Activated CD4-positive, alpha-beta T cell treated with anti-CD3 and anti-CD28 coated beads for 48 hours (primary cell): ENCODE data around the gene SMAD3.
"Not testable (repeated sequence)": the region's sequence is repeated elsewhere in the genome, so short reads cannot be mapped to it uniquely, and the experiment has no call there.

ENCODE experiments used
- DNase-seq: peaks from one replicate; pipeline ENCODE4 v3.0.0-alpha.2; 2020

The SMAD3 gene

GRCh38 chr15:67065531-67066005 lies at the start of gene SMAD3:
Gene SMAD3 (plus strand): TSS chr15:67065602. CDS start chr15:67066155, 553 bp downstream.
- DNase-seq, result peak; percentile 79

- no peak for DNase-seq
Observed at GRCh38 chr15:67017311-67017710, 48.1 kb upstream of the SMAD3 start.

- no peak for DNase-seq
Observed at GRCh38 chr15:67018026-67018425, 47.4 kb upstream of the SMAD3 start.

GRCh38 chr15:67018441-67018840 lies 47.0 kb upstream of the SMAD3 start:
- DNase-seq, result no peak

GRCh38 chr15:67019069-67019468 lies 46.3 kb upstream of the SMAD3 start:
- no peak for DNase-seq

DNA sequence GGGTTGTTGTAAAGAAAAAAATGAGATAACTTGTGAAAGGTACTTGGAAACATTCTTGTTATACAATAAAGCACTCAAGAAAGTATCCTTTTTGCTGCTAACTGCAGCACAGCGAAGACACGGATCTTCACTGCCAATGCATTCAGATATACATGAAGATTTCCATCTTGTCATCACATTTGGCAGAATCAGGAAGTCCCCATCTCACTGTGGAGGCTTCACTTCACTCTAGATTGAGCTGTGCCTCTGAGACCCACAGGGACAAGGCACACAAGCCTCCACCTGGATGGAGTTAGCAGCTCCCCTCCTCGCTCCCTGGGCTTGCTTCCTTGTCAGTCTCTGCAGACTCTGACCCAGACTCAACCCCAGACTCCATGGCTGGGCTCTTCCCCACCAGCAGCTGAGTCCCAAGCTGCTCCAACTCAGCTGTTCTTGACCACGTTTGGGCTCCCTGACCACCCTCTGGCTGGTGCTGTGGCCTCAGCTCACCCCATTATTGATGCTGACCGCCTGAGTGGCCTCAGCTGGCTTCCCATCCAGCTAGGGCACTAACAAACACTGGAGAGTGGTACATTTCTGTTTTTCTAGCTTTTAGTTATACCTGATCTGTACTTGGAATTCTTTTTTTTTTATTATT lies 45.4 kb upstream of the SMAD3 start:
- DNase-seq, result no peak

DNA sequence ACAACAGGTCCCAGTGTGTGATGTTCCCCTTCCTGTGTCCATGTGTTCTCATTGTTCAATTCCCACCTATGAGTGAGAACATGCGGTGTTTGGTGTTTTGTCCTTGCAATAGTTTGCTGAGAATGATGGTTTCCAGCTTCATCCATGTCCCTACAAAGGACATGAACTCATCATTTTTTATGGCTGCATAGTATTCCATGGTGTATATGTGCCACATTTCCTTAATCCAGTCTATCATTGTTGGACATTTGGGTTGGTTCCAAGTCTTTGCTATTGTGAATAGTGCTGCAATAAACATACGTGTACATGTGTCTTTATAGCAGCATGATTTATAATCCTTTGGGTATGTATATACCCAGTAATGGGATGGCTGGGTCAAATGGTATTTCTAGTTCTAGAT lies 44.7 kb upstream of the SMAD3 start:
- DNase-seq, result not testable (repeated sequence)

- DNase-seq, result no peak
Observed at GRCh38 chr15:67021455-67021854, 43.9 kb upstream of the SMAD3 start.

GRCh38 chr15:67022587-67023105 lies 42.8 kb upstream of the SMAD3 start:
- no peak for DNase-seq

DNA sequence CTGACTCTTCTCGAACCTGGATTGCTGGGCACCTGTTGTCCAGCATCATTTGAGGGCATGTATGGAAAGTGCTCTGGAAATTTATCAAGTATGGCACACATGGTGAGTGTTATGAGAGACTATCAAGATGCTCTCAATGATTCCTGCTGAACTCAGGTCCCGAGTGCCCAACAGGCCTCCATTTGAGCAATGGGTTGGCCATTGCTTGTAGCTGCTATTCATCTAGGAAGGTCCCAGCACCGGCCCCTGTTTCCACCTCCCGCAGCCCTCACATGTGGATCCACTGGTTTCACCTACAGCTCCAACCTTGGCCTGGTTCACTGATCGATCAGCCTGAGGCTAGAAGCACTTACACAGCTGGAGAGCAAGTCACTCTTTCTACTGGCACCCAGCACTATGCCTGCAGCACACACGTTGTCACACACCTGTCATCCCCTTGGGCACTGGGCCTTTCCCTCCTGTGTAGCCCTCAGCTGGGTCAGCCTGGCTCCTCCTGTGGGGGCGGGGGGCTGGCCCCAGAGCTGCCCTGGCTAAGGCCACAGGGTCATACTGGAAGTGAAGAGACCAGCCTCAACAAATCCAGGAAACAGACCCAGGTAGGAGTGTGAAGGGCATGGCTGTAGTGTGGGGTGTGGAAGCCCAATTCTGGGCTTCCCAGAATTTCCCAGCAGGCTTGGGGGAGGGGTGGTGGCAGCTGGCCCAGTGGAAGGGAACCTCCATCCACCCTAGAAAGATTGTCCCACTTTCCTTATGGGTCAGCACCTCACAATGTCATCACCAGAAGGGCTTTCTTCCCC lies 41.7 kb upstream of the SMAD3 start:
- no peak for DNase-seq

DNA sequence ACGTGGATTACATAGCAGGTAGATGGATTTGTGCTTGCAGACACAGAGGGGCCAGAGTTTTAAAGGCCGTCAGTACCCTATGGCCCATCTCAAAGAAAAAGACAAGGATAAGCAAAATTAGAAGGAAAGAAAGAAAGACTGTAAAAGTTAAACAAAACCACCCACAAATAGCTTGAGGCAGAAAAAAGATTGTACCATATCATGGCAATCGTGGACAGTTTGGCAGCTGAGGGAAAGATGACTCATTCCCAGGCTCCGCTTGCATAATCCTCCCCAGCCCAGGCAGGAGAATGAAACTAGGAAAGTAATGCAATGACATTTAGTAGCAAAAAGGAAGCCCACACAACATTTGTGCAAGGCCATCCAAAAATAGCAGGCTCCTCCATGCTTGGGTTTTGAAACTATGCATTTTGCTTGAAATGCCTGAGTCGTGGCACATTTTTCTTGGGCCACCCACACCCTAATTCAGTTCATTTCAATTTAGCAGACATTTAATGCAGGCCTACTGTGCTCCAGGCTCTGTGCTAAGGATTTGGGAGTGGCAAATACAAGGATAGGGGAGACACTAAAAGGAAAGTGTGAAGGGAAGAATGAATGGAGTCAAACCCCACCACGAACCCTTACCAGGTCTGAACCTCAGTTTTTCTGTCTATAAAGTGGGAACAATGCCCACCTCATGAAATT lies 40.9 kb upstream of the SMAD3 start:
- DNase-seq, result peak; percentile 72

DNA sequence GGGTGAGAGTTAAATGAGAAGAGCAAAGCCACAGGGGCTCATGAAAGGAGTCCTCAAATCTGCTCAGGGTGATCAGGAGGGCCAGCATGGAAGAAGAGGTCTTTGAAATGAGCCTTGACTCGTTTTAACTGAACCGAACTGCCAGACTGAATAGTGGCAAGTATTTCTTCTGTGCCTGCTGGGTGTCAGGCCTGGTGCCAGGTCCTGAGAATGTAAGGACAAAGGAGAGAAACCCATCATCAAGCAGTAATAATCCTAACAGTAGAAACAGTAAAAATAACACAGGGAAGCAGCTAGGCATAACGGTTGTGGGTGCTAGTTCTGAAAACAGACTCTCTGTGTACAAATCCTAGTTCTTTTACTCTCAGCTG lies 40.4 kb upstream of the SMAD3 start:
- no peak for DNase-seq

DNA sequence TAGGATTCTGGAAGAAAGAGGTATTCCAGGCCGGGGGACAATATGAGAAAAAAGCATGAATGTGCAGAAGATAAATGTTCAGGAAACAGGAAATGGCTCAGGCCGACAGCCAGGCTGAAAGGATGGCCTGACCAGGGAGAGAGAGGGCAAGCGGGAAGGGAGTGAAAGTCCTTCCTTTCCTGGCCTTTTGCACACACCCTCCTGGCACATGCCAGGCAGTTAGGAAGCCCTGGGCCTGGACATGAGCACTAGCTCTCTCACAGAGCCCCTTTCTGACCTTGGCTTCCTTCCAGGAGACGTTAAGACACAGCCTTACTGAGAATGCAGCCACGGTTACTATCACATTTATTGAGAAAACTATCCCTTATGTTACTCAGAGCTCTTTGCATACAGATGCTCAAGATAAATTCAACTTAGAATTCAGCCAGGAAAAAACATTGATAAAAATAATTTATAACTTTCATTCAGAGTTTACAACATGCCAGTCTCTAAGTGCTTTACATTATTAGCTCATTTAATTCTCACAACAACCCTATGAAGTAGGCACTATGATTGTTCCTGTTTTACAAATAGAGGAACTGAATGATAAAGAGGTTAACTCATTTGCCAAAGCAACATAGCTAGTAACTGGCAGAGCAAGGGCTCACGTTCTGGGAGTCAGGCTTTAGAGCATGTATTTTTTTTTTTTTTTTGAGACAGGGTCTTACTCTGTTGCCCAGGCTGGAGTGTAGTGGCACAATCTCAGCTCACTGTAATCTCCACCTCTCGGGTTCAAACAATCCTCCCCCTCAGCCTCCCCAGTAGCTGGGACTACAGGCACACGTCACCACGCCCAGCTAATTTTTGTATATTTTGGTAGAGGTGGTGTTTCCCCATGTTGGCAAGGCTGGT lies 39.4 kb upstream of the SMAD3 start:
- DNase-seq, result no peak

- DNase-seq, result no peak
Observed at GRCh38 chr15:67026610-67026967, 38.8 kb upstream of the SMAD3 start.

DNA sequence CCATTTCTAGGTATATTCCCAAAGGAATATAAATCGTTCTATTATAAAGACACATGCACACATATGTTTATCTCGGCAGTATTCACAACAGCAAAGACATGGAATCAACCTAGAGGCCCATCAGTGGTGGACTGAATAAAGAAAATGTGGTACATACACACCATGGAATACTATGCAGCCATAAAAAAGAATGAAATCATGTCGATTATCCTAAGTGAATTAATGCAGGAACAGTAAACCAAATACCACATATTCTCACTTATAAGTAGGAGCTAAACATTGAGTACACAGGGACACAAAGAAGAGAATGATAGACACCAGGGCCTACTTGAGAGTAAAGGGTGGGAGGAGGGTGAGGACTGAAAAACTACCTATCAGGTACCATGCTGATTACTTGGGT lies 37.0 kb upstream of the SMAD3 start:
- DNase-seq, result not testable (repeated sequence)

- DNase-seq, result no peak
Observed at GRCh38 chr15:67030036-67030762, 35.2 kb upstream of the SMAD3 start.

DNA sequence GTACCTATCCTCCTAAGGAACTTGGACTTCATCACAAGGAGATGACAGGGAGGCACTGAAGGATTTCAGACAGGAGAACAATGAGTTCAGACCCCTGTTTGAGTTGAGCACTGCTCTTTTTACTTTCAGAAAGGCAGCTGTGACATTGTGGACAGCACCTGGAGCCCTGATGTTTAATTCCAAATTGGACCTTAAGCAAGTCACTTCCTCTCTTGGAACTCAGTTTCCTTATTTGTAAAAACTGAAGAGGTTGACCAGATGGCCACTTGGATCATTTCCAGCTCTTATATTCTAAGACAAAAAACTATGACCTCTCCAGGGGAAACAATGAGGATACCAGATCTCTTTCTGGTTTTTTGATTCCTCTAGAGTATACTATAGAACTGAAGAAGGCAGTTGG lies 34.1 kb upstream of the SMAD3 start:
- DNase-seq, result no peak

GRCh38 chr15:67032608-67033007 lies 32.8 kb upstream of the SMAD3 start:
- DNase-seq, result no peak

GRCh38 chr15:67033012-67033411 lies 32.4 kb upstream of the SMAD3 start:
- peak; percentile 34 for DNase-seq

DNA sequence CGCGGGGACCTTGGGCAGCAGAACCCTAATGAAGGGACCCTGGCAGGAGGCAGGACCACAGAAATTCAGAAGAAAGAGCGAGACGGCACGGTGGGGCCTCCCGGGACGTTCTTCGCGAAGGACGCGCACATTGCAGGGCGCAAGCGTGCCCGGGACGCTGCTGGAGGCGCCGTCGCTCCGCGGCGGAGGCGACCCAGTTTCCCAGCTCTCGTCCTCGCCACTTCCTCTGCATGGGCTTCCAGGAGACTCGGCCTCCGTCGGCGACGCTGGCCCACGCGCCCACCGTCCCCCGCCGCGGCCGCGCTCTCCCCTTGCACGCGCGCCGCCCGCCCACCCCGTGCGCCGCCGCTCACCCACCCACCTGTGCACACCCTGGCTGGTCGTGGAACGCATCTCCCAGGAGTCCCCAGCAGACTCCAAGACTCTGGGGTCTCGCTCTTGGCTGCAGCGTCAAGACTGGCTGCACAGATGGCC lies 31.8 kb upstream of the SMAD3 start:
- DNase-seq, result peak; percentile 31

GRCh38 chr15:67035886-67036285 lies 29.5 kb upstream of the SMAD3 start:
- no peak for DNase-seq
